ENCODE measurements around the gene NAA80.

- TF ChIP-seq CTCF (IDR thresholded peaks at IDR 0.05) = no peak
- no peak for TF ChIP-seq POLR2A (IDR thresholded peaks at IDR 0.05)
Measured at GRCh38 chr3:50288387-50289007, 10.7 kb downstream of the NAA80 start.
